Prostate gland (tissue), 2 donors: Measurements from ENCODE around the gene ARMH2.

Source experiments
- POLR2A ChIP-seq: fragments of 450-650 bp; IDR thresholded peaks from one replicate; pipeline ENCODE4 v1.6.1; 2016; ENCODE audit warnings: antibody characterized with exemption, mild to moderate bottlenecking
- POLR2AphosphoS5 ChIP-seq: sonication (generic); formaldehyde crosslinking; IDR thresholded peaks from one replicate; pipeline ENCODE4 v1.6.1; 2017; ENCODE audit warnings: antibody characterized with exemption
- TF ChIP-seq, protein P1 (sequence below), 4 experiments: fragments of 200-600 bp in 2 of 4; fragments of 450-650 bp in 2 of 4; sonication (generic) in 2 of 4; IDR thresholded peaks; 1 replicate in 3 of 4; 2 replicates in 1 of 4; pipeline ENCODE4 v1.5.1; 2016 to 2019; ENCODE audit warnings: antibody characterized with exemption in 4 of 4, mild to moderate bottlenecking in 2 of 4, moderate library complexity in 2 of 4

DNA sequence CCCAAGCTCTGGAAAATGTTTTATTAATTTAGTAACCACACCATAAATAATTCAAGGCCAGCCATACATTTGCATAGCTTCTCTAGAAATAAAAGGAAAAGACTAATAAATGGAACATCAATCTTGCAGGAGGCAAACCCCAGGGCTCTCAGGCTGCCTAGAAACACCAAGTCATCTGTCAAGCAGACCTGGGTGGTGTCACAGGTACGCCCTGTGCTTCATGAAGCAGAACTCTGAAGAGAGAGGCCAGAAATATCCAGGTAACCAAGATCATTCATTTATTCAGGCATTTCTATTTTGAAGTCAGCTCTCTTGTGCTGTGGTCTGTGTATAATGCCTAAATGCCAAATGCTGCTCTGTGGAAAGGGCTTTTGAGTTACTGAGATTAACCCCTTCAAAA is 45.3 kb upstream of the ARMH2 start:
- TF ChIP-seq POLR2A (no peak), POLR2AphosphoS5 (no peak)
- TF ChIP-seq, protein P1, sequence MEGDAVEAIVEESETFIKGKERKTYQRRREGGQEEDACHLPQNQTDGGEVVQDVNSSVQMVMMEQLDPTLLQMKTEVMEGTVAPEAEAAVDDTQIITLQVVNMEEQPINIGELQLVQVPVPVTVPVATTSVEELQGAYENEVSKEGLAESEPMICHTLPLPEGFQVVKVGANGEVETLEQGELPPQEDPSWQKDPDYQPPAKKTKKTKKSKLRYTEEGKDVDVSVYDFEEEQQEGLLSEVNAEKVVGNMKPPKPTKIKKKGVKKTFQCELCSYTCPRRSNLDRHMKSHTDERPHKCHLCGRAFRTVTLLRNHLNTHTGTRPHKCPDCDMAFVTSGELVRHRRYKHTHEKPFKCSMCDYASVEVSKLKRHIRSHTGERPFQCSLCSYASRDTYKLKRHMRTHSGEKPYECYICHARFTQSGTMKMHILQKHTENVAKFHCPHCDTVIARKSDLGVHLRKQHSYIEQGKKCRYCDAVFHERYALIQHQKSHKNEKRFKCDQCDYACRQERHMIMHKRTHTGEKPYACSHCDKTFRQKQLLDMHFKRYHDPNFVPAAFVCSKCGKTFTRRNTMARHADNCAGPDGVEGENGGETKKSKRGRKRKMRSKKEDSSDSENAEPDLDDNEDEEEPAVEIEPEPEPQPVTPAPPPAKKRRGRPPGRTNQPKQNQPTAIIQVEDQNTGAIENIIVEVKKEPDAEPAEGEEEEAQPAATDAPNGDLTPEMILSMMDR (IDR thresholded peaks at IDR 0.05): no peak
